HG03025 (cell line): ENCODE results near the gene TMEM179.

Experiments
- ATAC-seq: cut with Tn5 transposase; IDR thresholded peaks from one replicate; pipeline ENCODE4 v1.9.1; 2021; ENCODE audit warnings: mild to moderate bottlenecking, moderate library complexity; ENCODE audit not compliant: unreplicated experiment, low FRiP score

TMEM179 gene

GRCh38 chr14:104573930-104574329 lies 30.6 kb downstream of the TMEM179 start:
- ATAC-seq = no peak

GRCh38 chr14:104572668-104573067 lies 31.9 kb downstream of the TMEM179 start:
- no peak for ATAC-seq

- no peak for ATAC-seq
Measured at GRCh38 chr14:104572024-104572626, 32.4 kb downstream of the TMEM179 start.

GRCh38 chr14:104571246-104571645 lies 33.3 kb downstream of the TMEM179 start:
- no peak for ATAC-seq

GRCh38 chr14:104569435-104569834 lies 35.1 kb downstream of the TMEM179 start:
- ATAC-seq = no peak

- no peak for ATAC-seq
Measured at GRCh38 chr14:104568620-104569019, 36.0 kb downstream of the TMEM179 start.

- no peak for ATAC-seq
Measured at GRCh38 chr14:104567957-104568225, 36.7 kb downstream of the TMEM179 start.

GRCh38 chr14:104567141-104567956 lies 37.2 kb downstream of the TMEM179 start:
- ATAC-seq = no peak

- no peak for ATAC-seq
Measured at GRCh38 chr14:104564744-104565679, 39.6 kb downstream of the TMEM179 start.

GRCh38 chr14:104563742-104564615 lies 40.6 kb downstream of the TMEM179 start:
- no peak for ATAC-seq

- no peak for ATAC-seq
Measured at GRCh38 chr14:104563191-104563741, 41.3 kb downstream of the TMEM179 start.

- ATAC-seq = no peak
Measured at GRCh38 chr14:104562606-104563005, 42.0 kb downstream of the TMEM179 start.

GRCh38 chr14:104561632-104562495 lies 42.7 kb downstream of the TMEM179 start:
- no peak for ATAC-seq

GRCh38 chr14:104561124-104561557 lies 43.4 kb downstream of the TMEM179 start:
- no peak for ATAC-seq

- ATAC-seq = no peak
Measured at GRCh38 chr14:104560586-104560945, 44.0 kb downstream of the TMEM179 start.

GRCh38 chr14:104559804-104560585 lies 44.6 kb downstream of the TMEM179 start:
- no peak for ATAC-seq

GRCh38 chr14:104559028-104559803 lies 45.4 kb downstream of the TMEM179 start:
- no peak for ATAC-seq
